ENCODE results near the gene SF3B2.

SF3B2 gene

DNA sequence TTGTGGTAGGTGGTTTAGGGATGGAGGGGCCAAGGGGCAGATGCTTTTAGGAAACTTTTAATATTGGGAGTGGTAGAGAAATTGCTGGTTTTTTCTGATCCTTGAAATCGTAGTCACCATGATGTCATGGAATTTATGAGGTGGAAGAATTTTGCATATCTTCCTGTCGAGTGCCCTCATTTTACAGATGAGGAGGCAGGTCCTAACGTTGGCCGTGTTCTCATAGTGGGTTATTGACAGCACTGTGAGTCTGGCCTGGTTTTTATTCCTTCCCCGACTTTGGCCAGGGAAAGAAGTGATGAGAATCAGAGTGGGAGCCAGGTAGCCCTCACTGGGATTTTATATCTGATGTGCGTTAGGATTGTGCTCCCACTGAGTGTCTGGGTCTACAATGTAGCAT lies 9.1 kb downstream of the SF3B2 start:
- DNase-seq (ENCODE audit: low read depth): no peak

DNA sequence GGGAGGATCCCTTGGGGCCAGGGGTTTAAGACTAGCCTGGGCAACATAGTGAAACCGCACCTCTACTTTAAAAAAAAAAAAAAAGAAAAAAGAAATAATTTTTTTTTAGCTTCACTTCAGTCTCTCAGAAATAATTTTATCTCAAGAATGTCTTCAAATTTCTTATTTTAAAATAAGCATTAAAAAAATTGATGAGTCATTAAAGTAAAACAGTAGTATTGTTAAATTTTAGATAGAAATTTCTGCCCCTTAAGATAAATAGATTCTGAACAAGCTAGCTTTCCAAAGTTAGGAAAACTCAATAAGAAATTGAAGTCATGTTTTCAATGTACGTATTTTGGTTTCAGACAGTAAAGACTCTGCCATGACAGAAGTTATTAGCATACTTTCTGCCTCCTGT lies 10.2 kb downstream of the SF3B2 start:
- DNase-seq (ENCODE audit: low read depth): no peak
- TF ChIP-seq, protein P1, sequence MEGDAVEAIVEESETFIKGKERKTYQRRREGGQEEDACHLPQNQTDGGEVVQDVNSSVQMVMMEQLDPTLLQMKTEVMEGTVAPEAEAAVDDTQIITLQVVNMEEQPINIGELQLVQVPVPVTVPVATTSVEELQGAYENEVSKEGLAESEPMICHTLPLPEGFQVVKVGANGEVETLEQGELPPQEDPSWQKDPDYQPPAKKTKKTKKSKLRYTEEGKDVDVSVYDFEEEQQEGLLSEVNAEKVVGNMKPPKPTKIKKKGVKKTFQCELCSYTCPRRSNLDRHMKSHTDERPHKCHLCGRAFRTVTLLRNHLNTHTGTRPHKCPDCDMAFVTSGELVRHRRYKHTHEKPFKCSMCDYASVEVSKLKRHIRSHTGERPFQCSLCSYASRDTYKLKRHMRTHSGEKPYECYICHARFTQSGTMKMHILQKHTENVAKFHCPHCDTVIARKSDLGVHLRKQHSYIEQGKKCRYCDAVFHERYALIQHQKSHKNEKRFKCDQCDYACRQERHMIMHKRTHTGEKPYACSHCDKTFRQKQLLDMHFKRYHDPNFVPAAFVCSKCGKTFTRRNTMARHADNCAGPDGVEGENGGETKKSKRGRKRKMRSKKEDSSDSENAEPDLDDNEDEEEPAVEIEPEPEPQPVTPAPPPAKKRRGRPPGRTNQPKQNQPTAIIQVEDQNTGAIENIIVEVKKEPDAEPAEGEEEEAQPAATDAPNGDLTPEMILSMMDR (conservative IDR thresholded peaks at IDR 0.05; ENCODE audit: control insufficient read depth, insufficient read depth, low read depth, low read length): no peak
- H3K4me3 ChIP-seq (ENCODE audit: control insufficient read depth, low read depth, low read length): no peak overlapping the region

More for the DNA sequence above, 9.1 kb downstream of the SF3B2 start:
- H3K4me3 ChIP-seq (ENCODE audit: control insufficient read depth, low read depth, low read length): no peak overlapping the region
- TF ChIP-seq, protein P1 (conservative IDR thresholded peaks at IDR 0.05; ENCODE audit: control insufficient read depth, insufficient read depth, low read depth, low read length): no peak

DNA sequence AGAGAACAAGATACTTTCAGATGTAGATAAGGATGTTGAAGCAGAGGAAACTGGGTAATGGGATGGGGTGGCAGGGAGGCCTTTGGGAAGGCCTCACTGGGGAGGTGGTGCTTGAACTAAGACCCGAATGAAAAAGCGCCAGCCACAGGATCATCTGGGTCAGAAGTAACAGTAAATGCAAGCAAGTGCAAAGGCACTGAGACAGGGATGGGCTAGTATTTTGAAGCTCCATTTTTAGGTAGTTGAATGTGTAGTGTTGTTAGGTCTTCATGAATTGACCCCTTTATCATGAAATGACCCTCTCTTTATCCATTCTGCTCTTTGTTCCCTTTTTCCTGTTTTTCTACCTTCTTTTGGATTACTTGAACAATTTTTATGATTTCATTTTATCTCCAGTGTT lies 11.7 kb downstream of the SF3B2 start:
- TF ChIP-seq, protein P1 (conservative IDR thresholded peaks at IDR 0.05; ENCODE audit: control insufficient read depth, insufficient read depth, low read depth, low read length): no peak
- no peak overlapping the region for H3K4me3 ChIP-seq (ENCODE audit: control insufficient read depth, low read depth, low read length)
- DNase-seq (ENCODE audit: low read depth): no peak

DNA sequence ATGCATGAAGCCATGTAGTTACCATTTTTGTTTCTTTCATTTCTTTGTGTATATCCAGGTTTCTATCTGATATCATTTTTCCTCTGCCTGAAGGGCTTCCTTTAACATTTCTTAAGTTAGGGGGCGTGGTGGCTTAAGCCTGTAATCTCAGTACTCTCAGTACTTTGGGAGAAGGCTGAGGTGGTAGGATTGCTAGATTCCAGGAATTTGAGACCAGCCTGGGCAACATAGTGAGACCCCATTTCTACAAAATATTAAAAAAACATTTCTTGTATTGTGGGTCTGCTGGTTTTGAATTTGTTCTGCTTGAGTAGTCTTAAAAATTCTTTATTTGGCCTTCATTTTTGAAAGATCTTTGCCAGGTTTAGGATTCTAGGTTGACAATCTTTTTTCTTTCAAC lies 12.4 kb downstream of the SF3B2 start:
- DNase-seq (ENCODE audit: low read depth): no peak
- TF ChIP-seq, protein P1 (conservative IDR thresholded peaks at IDR 0.05; ENCODE audit: control insufficient read depth, insufficient read depth, low read depth, low read length): no peak
- no peak overlapping the region for H3K4me3 ChIP-seq (ENCODE audit: control insufficient read depth, low read depth, low read length)

DNA sequence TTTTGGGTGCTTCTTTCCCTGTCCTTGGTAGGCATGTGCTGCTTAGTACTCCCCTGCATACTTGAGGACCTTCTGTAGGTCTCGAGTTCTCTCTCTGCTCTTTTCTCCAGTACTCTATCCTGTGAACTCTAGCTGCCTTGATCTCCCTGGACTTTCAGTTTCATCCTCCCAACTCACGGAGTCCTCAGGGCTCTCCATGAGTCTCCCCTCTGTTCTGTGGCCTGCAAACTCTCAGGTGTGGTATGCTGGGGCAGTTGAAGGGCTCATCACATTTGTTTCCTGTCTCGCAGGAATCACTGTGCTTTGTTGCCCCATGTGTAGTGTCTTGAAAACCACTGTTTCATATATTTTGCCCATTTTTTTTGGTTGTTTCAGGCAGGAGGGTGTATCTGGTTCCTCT lies 14.6 kb downstream of the SF3B2 start:
- no peak for DNase-seq (ENCODE audit: low read depth)
- TF ChIP-seq, protein P1 (conservative IDR thresholded peaks at IDR 0.05; ENCODE audit: control insufficient read depth, insufficient read depth, low read depth, low read length): no peak
- no peak overlapping the region for H3K4me3 ChIP-seq (ENCODE audit: control insufficient read depth, low read depth, low read length)

DNA sequence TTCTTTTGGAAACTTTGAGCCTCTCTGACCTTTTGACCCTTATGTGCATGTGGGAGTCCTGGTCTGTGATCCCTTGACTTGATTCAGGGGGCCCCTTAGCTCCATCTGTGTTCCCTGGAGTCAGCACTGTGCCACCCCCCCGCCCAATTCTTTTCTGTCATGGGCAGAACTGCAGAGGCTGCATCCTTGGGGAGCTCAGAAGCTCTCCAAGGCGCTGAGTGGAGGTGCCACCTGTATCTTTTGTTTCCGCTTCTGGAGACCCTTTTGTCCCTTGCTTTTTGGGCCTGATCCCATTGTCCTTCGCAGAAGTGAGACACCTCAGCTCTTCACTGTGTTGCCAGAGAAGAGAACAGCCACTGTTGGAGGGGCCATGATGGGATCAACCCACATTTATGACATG lies 15.5 kb downstream of the SF3B2 start:
- TF ChIP-seq, protein P1 (conservative IDR thresholded peaks at IDR 0.05; ENCODE audit: control insufficient read depth, insufficient read depth, low read depth, low read length): no peak
- H3K4me3 ChIP-seq (ENCODE audit: control insufficient read depth, low read depth, low read length): no peak overlapping the region
- DNase-seq (ENCODE audit: low read depth): no peak

DNA sequence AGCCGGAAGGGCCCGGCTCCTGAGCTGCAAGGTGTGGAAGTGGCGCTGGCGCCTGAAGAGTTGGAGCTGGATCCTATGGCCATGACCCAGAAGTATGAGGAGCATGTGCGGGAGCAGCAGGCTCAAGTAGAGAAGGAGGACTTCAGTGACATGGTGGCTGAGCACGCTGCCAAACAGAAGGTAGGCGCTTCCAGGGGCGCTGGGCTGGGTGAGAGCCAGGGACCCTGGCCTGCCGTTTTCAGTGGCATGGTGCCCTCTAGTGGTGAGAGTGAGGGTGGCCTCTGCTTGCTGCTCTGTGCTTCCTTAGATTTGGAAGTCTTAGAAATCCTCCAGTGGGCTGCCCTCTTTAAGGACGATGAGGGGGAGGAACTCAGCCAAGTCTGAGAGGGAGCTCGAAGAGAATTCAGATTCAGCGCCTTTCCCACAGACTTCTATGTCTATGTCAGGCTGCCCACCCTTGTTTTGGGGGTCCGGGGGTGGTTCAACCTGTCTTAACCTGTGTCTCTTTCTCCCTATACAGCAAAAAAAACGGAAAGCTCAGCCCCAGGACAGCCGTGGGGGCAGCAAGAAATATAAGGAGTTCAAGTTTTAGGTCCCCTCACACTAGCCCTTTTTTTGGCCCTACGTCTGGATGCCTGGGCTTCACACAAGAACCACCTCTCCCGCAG lies 16.1 kb downstream of the SF3B2 start:
- TF ChIP-seq, protein P1 (conservative IDR thresholded peaks at IDR 0.05; ENCODE audit: control insufficient read depth, insufficient read depth, low read depth, low read length): peak; percentile 91
- no peak overlapping the region for H3K4me3 ChIP-seq (ENCODE audit: control insufficient read depth, low read depth, low read length)
- peak; percentile 69 for DNase-seq (ENCODE audit: low read depth)
